GM18502 (cell line): ENCODE results near the gene ATP13A2.

Source experiments
- ATAC-seq: cut with Tn5 transposase; IDR thresholded peaks from one replicate; pipeline ENCODE4 v1.9.1; 2021; ENCODE audit warnings: mild to moderate bottlenecking; ENCODE audit not compliant: unreplicated experiment, poor library complexity

ATP13A2 gene

DNA sequence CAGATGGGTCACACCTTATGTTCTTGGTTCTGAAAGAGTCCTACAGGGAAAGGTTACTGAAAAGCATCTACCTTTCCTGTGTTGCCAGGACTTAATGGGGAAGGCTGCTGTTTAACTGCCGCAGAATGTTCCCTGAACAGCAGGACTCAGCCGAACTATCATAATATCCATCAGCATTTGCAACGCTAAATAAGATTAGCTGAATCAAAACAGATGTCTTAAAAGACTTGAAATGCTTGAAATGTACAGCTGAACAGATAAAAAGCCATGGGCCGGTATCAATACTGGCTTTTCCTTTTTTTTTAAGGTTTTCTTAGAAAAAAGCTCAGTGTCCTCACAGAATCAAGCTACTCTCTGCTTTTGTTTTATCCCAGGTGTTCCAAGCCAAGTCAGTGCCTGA, 19.7 kb upstream of the ATP13A2 start:
- ATAC-seq, result no peak

DNA sequence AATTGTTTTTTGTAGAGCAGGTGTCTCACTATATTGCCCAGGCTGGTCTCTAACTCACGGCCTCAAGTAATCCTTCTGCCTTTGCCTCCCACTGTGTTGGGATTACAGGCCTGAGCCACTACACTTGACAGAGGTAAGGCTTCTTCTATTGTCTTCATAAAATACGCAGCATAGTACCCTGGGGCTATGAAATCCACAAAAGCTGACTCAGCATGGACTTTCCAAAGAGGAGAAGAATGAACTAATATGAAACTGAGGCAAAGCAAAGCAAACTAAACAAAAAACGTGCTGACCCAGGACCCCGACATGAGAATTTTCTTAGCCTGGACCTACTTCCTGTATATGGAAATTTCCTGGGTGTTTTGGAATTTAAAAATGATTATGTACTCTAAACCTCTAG, 18.5 kb upstream of the ATP13A2 start:
- ATAC-seq, result no peak

GRCh38 chr1:17028662-17029188, 17.0 kb upstream of the ATP13A2 start:
- ATAC-seq, result no peak

DNA sequence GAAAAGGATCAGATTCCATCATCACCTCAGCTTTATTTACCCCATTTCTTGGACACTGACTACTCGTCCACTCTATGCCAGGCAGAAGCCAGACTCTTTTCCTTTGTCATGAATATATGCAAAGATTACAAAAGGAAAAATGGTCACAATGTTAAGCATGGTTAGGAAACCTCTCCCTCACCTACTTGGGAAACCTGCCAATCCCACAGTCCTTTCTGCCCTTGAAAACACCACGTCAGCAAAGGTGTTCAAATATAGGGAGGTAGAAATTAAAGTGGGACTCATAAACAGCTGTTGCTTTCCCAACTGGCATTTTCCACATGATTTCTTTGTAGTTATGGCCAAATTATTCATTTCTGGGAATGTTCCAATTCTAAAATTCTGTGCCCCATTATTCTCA, 16.2 kb upstream of the ATP13A2 start:
- ATAC-seq, result no peak

DNA sequence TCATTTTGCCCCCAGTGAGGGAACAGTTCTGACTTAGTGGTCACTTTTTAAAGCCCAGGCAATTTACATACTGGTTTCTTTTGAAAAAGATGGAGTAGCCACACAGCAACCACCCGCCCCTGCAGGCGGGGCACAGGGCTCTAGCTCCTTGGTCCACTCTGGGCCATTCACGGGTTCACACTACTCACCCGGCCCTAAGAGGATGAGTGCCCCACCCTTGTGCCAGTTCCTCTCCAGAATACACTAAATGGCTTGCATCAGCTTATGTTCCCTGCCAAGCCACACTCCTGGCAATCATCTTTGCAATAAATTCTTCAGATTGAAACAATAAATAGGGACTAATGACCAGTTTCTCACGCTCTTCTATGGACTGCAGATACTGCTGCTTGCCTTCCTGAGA, 15.7 kb upstream of the ATP13A2 start:
- ATAC-seq, result no peak

DNA sequence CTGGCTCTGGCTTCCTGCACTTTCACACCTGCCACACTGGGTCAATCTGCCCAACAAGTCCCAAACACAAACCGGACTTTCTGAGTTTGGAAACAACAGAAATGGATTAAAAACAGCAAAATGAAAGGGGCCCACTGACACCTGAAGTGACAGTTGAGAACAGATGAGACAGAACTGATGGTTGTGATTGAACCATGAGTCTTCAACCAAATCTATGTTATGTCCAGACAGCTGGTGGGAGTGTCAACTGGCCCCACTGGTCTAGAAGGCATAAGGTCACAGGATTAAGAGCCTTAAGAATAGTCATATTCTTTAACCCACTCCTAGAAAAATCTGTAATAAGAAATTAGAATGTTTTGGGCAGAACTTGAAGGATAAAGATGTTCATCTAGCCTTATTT, 13.0 kb upstream of the ATP13A2 start:
- ATAC-seq, result no peak

- no peak for ATAC-seq
These were observed 11.8 kb upstream of the ATP13A2 start for GRCh38 chr1:17023573-17023972.

GRCh38 chr1:17023102-17023501, 11.4 kb upstream of the ATP13A2 start:
- ATAC-seq, result no peak

- ATAC-seq, result no peak
These were observed 10.2 kb upstream of the ATP13A2 start for GRCh38 chr1:17021896-17022295.

GRCh38 chr1:17020502-17020901, 8.8 kb upstream of the ATP13A2 start:
- ATAC-seq, result no peak

- ATAC-seq, result no peak
These were observed 7.1 kb upstream of the ATP13A2 start for GRCh38 chr1:17018849-17019248.

DNA sequence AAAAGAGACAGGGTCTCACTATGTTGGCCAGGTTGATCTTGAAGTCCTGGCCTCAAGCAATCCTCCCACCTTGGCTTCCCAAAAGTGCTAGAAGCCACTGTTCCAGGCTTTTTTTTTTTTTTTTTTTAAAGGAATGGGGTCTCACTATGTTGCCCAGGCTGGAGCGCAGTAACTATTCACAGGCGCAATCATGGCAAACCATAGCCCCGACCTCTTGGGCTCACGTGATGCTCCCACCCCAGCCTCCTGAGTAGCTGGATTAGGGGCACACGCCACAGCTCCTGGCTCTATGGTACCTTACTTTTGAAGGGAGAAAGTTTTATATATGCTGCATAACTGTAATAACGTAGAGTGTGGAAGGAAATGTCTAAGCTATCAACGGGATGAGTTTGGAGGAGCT, 5.7 kb upstream of the ATP13A2 start:
- no peak for ATAC-seq

DNA sequence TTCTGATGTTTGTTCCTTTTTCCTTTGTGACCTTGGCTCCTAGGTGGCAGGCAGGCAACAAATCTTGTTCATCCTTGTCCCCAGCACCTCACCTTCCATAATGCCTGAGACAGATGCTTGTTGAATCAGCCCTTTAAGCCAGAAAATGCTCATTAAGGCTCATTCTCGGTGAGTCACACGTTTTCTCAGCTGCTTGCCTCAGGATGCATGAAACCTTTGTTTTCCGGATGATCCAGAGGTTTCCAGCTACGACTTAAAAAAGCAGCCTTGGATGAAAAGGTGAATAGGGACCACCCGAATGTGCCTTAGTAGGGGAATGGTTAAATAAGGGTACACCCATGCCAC, 4.6 kb upstream of the ATP13A2 start:
- no peak for ATAC-seq

- no peak for ATAC-seq
These were observed 3.2 kb upstream of the ATP13A2 start for GRCh38 chr1:17014671-17015567.

DNA sequence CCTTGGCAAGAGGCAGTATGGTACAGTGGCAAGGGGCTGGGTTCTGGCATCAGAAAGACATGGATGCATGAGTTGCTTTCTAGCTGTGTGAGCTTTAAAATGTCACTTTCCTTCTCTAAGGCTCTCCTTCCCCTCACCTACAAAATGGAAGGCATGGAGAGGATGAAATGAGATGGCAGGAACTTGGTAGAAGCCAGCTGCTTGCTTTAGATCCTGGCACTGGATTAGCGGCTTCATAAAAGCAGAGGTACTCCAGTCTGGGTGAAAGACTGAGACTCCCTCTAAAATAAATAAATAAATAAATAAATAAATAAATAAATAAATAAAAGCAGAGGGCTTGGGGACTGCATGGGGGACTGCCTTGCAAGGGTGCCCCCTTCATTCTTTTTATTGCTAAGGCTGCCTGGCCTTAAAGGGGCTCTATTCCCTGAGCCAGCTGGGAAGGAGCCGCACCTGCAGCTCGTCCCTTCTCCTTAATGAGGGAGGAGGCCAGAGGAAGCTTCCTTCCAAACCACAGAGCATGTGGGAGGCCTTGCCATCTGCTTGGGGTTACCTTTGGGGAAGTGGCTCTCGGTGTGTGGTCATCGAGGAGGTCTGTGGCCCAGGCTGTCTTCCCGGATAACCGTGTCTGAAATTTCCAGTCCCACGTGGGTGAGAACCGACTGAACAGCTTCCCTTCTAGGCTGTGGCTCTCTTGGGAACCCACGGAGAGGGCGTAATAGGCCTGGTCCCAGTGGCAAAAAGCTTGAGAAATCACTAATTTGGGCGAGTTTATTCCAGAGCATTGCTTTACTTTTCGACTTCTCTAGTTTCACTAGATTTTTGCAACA, 2.0 kb upstream of the ATP13A2 start:
- no peak for ATAC-seq

DNA sequence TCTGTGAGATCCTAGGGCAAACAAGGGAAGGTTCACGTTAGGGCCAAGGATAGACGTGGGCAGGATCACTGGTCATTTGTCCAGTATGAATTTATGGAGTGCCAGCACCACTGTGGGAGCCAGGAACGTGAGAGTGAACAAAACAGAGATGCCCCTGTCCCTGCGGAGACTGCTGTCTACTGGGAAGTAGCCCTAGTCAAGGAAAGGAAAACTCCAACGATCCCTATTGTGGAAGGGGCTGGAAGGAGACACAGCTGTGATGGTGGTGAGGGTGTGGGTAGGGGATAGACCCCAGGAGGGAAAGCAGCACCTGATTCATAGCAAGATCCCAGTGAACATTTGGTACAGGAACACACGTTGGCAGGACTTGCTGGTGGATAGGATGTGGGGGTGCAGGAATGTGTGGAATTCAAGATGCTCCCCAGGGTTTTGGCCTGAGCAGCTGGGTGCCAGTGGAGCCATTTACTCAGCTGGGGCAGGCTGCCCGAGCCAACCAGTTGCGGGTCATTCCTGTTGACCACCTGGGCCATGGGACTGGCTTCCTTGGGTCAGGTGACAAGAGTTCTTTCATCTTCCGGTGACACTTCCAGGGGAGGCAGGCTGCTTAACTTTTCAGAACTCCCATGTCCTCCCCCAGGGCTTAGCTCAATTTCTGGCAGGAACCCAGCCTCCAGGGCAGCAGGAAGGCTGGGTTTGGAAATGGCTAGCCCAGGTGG, 1.2 kb upstream of the ATP13A2 start:
- no peak for ATAC-seq

DNA sequence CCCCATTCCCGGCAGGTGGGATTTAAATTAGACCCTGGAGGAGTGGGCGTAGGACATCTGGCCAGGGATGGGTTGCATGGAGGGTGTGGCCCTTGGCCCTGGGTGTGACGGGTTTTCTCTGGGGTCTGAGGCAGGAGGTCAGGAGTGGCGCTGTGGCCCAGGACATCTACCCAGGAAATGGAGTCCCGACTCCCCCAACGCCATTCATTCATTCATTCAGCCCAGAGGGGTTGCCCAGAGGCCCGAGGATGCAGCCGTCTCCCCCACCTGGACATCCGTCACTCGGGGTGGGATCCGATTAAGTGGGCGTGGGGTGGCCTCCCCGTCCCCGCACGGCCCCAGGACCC, 663 bp downstream of the ATP13A2 start:
- ATAC-seq, result no peak

- no peak for ATAC-seq
These were observed 2.0 kb downstream of the ATP13A2 start for GRCh38 chr1:17009706-17010105.

- no peak for ATAC-seq
These were observed 3.4 kb downstream of the ATP13A2 start for GRCh38 chr1:17008208-17008855.

GRCh38 chr1:17007121-17007520, 4.6 kb downstream of the ATP13A2 start:
- no peak for ATAC-seq
